ENCODE results near the gene MAN1A1.
"Not testable (repeated sequence)": the region's sequence is repeated elsewhere in the genome, so short reads cannot be mapped to it uniquely, and the experiment has no call there.

MAN1A1 gene

DNA sequence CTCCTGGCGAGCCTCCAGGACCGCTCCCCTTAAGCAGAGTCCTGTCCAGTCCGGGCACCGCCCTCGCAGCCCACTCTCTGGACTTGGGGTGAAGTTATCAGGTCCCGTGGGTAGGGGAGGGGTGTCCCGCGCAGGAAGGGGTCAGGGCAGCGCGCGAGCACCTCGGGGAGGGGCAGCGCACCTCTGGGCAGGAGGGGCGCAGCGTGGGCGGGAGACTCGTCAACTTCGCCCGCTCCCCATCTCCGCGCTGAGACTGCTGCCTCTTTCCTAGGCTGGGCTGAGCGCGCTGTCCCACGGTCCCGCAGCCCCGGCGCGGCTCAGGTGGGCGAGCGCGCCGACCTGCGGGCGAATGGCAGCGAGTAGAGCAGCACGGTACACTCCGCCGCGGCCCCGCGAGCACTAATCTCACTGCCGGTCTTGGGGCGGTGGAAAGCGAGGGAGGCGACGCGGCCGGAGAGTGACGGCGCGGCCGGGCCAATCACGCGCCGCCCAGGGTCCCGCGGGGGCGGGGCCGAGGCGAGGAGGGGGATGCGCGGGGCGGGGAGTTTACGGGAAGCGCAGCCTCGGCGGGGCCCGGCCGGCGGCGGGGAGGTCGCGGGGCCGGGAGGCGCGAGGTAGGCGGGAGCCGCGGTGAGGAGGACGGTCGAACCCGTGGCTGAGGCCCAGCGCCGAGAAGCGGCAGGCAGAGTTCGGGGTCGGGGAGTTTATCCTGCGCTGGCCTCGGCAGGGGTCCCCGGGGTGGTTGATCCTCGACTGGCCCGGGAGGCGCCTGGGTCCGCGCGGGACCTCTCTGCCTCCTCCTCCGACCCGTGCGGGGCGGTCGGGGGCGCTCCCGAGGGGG is at the start of gene MAN1A1:
TSS of gene MAN1A1 (minus strand) at position 401 of the 841 bp plus-strand sequence. CDS start 696 bp downstream, outside the sequence.
- DNase-seq, result peak; percentile 70

DNA sequence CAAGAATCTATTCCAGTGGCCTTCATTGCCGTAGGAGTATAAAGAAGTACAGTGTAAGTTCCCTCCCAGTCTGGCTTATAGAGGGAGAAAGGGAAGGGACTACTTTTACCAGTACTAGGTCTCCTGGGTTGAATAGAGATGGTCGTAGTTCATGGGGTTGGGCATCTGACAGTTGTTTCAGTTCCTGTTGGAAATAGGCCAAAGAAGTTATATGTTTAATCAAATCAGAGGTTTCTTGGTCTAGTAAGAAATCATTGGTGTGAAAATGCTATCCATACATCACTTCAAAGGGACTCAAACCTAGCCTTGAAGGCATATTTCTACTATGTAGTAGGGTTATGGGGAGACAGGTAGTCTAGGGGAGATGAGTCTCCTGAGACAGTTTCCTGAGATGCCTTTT is 45.6 kb upstream of the MAN1A1 start:
- no peak for DNase-seq

- no peak for DNase-seq
These were observed 40.8 kb upstream of the MAN1A1 start for GRCh38 chr6:119390247-119390793.

DNA sequence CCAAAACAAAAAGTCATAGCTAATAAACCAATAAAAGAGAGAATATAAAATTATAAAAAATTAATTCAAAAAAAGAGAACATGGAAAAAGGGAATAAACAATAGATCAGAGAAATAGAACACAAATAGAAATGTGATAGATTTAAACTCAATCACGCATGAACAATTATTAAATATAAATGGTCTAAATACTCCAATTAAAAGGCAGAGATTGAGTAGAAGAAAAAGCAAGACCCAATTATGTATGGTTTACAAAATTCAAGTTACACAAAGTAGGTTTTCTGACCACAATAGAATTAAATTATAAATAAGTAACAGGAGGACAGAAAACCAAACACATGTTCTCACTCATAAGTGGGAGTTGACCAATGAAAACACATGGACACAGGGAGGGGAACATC is 36.4 kb upstream of the MAN1A1 start:
- DNase-seq, result no peak

GRCh38 chr6:119384444-119384843 is 34.9 kb upstream of the MAN1A1 start:
- DNase-seq, result no peak

- DNase-seq, result no peak
These were observed 30.2 kb upstream of the MAN1A1 start for GRCh38 chr6:119379809-119380208.

- DNase-seq, result not testable (repeated sequence)
These were observed 27.5 kb upstream of the MAN1A1 start for GRCh38 chr6:119377043-119377442.

GRCh38 chr6:119370080-119370479 is 20.5 kb upstream of the MAN1A1 start:
- no peak for DNase-seq

GRCh38 chr6:119368921-119369320 is 19.4 kb upstream of the MAN1A1 start:
- no peak for DNase-seq

GRCh38 chr6:119361209-119361608 is 11.6 kb upstream of the MAN1A1 start:
- DNase-seq, result no peak

- no peak for DNase-seq
These were observed 10.8 kb upstream of the MAN1A1 start for GRCh38 chr6:119360262-119360915.

GRCh38 chr6:119355890-119356289 is 6.3 kb upstream of the MAN1A1 start:
- DNase-seq, result no peak

DNA sequence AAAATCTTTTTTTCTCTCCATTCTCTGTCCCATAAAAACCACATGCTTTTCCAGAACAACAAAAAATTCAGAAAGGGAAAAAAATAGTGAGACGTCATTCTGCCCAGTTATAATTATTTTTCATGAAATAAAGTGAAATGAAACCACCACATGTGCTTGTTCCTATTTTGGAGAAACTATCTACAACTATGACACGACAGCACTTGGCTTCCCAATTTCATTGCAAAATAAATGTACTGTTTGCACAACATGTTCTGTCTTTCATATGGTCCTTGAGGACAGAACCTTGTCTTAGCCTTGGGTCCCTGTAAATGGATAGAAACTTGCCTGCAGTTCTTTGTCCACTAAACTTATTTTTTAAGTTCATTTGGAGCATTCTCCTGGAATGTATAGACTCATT is 5.6 kb upstream of the MAN1A1 start:
- DNase-seq, result no peak

GRCh38 chr6:119353696-119354095 is 4.1 kb upstream of the MAN1A1 start:
- no peak for DNase-seq

DNA sequence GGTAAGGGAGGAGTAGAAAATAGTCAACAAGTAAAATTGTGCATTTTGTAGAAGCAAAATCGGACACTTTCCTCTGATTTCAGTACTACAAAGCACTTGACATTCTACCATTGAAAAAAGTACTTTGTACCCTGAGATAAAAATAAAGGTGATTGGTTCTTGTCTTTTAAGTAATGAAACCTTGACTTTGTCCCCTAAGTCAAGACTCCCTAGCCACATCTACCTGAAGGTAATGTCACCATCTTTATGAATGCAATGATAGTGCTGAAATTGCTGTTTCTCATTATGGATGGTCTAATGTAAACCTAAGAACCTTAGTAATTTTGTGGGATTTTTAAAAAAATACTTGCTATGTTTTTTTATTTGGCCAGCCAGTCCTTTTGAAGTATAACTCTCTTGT is 2.4 kb upstream of the MAN1A1 start:
- DNase-seq, result no peak

- DNase-seq, result no peak
These were observed 1.4 kb upstream of the MAN1A1 start for GRCh38 chr6:119350952-119351372.

DNA sequence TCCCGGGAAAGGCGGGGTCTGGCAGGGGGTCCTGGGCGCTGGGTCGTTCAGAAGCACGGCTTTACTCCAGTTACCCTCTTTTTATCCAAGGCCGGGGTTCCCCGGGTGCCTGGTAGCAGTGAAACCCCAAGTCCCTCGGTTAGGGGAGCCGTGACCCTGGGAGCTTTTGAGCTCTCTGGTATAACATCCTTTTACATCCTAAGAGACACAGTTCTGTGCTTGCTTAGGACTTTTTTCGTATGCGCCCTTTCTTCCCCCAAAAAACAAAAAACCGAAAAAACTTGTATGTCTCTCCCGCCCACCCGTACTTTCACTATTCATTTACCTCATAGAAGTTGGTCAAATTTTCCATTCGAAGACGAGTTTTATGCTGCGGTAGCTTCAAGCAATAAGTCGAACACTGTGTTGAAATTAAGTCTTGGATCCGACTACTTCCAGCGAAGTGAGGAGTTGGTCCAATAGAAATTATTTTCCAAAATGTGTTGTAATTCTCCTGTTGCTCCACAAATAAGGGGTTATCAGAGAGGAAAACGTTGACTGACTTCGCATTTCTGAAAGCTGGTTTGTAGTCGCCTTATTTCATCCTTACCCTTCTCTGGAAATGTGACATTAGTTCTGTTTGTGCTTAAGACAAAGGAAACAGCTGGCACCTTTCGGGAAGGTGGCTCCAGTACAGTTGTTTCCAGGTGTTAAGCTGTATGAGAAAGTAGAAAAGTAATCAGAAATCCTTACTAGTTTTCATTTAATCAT is 816 bp upstream of the MAN1A1 start:
- DNase-seq, result peak; percentile 63

DNA sequence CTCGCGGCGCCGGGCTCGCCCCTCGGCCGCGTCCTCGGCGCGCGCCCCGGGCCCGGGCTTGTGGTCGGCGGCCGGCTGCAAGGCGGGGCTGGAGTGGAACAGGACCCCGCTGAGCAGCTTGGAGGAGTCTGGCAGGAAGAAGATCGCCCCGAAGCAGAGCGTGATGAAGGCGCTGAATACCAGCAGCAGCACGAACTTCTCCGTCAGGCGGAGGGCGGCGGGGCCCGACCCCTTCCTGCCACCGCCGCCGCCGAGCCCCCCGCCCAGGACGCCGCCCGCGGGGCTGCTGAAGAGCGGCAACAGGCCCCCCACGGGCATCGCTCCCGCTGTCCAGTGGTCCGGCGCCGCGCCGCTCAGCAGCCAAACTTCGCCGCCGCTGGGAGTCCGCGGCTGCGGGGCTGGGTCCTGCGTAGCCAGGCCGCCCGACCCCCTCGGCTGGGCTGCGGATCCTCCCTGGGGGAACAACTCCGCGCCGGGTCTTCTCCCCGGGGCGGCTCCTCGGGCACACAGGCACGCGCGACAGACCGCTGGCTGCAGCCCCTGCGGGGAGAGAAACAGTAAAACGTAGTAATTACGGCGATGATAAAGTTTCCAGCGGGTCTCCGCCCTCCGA is 707 bp downstream of the MAN1A1 start:
- DNase-seq, result no peak

GRCh38 chr6:119348096-119348747 is 1.3 kb downstream of the MAN1A1 start:
- no peak for DNase-seq

DNA sequence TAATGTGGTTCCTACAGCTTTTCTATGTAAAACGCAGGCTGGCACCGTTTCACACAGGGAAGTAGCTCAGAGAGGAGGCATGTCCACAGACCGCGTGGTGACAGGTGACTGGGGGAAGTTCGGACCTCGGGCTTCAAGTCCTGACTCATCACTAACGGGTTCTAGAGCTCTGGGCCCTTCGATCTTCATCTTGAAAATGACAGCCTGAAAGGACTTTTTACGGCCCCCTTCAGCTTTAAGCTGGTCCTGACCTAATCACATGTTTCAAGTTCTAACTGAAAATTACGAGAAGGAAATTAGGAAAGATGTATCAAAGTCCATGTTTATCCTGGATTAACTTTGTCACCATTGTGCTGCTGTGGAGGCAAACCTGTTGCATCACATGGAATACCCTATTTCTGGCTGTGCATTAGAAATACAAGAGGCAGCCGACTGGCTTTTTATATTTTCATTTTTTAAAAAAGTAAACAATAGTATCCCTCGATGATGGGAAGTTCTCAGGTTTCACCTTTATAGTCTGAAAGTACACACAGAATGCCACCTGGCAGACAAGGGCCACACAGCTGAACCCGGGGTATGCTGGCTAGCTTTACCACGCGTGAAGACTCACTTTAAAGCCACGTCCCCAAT is 2.0 kb downstream of the MAN1A1 start:
- peak; percentile 49 for DNase-seq

DNA sequence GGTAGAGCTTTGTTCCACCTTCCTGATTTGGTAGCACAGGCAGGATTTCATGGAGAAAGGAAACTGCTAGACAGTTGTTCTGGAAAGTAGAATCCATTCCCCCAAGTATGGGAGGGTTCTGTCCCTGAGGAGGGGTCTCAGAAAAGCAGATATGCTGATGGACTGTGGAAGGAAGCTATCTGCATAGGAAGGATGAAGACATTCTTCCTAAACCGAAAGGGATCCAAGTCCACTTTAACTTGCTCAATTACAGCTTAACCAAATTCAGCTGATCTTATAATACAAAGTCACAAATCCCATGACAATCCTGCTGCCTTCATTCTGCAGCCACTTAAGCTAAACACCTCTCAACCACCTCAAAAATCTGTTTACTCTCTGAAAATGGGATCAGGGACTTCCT is 2.6 kb downstream of the MAN1A1 start:
- DNase-seq, result no peak

DNA sequence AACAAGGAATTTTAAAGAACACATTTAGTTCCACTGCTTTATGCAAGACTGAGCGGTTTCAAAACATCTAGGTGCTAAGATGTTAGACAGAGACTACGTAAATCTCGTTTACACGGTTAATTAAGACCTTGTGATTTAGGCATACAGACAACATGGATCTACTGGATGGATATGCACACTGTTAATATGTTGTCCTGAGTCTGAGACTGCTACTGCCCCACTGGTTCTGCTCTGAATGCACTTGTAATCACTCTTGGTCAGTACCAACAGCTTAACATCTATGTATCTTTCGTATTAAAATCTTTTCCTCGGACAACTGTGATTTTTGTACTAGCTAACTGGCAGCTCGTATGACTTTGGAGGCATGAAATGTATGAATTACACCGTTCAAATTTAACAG is 3.1 kb downstream of the MAN1A1 start:
- no peak for DNase-seq

Measured in KG1 (cell line).